GM12892 (cell line): ENCODE measurements around the gene TMC8.
"Not testable (repeated sequence)": the region's sequence is repeated elsewhere in the genome, so short reads cannot be mapped to it uniquely, and the experiment has no call there.

Experiments
- DNase-seq: peaks from one replicate; pipeline ENCODE4 v3.0.0; 2011; ENCODE audit not compliant: insufficient read length
- FAIRE-seq: peaks from 2 replicates; lab custom pipeline; 2011; peaks lifted over from hg19 to GRCh38; lab: Jason Lieb, UNC
- POLR2A ChIP-seq: IDR thresholded peaks from 2 replicates; pipeline ENCODE4 v1.6.1; 2011; ENCODE audit warnings: low read depth, low read length, control low read depth
- POLR2AphosphoS5 ChIP-seq: IDR thresholded peaks from 2 replicates; pipeline ENCODE4 v1.6.1; 2011; ENCODE audit warnings: low read depth, low read length, control low read depth
- TAF1 ChIP-seq: IDR thresholded peaks from 2 replicates; pipeline ENCODE4 v1.6.1; 2011; ENCODE audit warnings: low read depth, mild to moderate bottlenecking, control low read depth, low read length, borderline replicate concordance

The TMC8 gene

GRCh38 chr17:78159575-78160158, 29.1 kb downstream of the TMC8 start:
- DNase-seq (no peak), FAIRE-seq (peak; percentile 90)
- TF ChIP-seq POLR2AphosphoS5 (no peak), POLR2A (no peak), TAF1 (no peak)

GRCh38 chr17:78163881-78164747, 33.5 kb downstream of the TMC8 start:
- DNase-seq (no peak), FAIRE-seq (no peak)
- no peak for TF ChIP-seq POLR2A
- no peak for TF ChIP-seq POLR2AphosphoS5
- no peak for TF ChIP-seq TAF1

- TF ChIP-seq TAF1 (no peak), POLR2AphosphoS5 (no peak), POLR2A (no peak)
- FAIRE-seq (no peak), DNase-seq (no peak)
Measured at GRCh38 chr17:78164748-78165607, 34.4 kb downstream of the TMC8 start.

GRCh38 chr17:78166416-78166815, 35.8 kb downstream of the TMC8 start:
- TF ChIP-seq POLR2A (no peak), POLR2AphosphoS5 (no peak), TAF1 (no peak)
- FAIRE-seq (no peak), DNase-seq (no peak)

GRCh38 chr17:78168242-78168902, 37.8 kb downstream of the TMC8 start, which contains the start of gene SYNGR2:
TSS of gene SYNGR2 (plus strand) at chr17:78168581. CDS start at chr17:78168617, 36 bp downstream.
- FAIRE-seq (peak; percentile 95), DNase-seq (peak; percentile 94)

GRCh38 chr17:78168903-78169793, 38.6 kb downstream of the TMC8 start:
- FAIRE-seq (peak; percentile 88), DNase-seq (peak; percentile 63)
- no peak; the same call in 1 of the 2 replicates for TF ChIP-seq POLR2A
- TF ChIP-seq POLR2AphosphoS5 = peak; percentile 10; the same call in 1 of the 2 replicates
- no peak for TF ChIP-seq TAF1

More at GRCh38 chr17:78168242-78168902, 37.8 kb downstream of the TMC8 start, which contains the start of gene SYNGR2:
- peak; percentile 64; the same call in 1 of the 2 replicates for TF ChIP-seq TAF1
- peak; percentile 52; the same call in 1 of the 2 replicates for TF ChIP-seq POLR2AphosphoS5
- peak; percentile 79; the same call in 1 of the 2 replicates for TF ChIP-seq POLR2A

- FAIRE-seq = no peak
- TF ChIP-seq TAF1 (no peak), POLR2AphosphoS5 (0 out of 2 replicates have a peak, but pooled peaks have one; percentile 21), POLR2A (peak; percentile 30; the same call in 1 of the 2 replicates)
- DNase-seq = no peak
Measured at GRCh38 chr17:78170692-78171590, 40.4 kb downstream of the TMC8 start.

GRCh38 chr17:78171591-78172248, 41.1 kb downstream of the TMC8 start:
- FAIRE-seq, DNase-seq: not testable (repeated sequence)
